K562 (cell line): ENCODE data around the gene OR13J1. TPM values are rescaled to one million over a fixed set of nuclear protein-coding genes. Genes with fewer than 3 reads are reported as not detected.

ENCODE experiments used
- ATAC-seq: fragments of 200-7000 bp; cut with Tn5 transposase; 3 replicates; pipeline ENCODE4 v1.9.1; 2020; ENCODE audit warnings: moderate library complexity
- BruUV-seq: library from RNA; stranded (reverse); fragments of 400-500 nt; replicated peaks from 2 replicates; lab custom pipeline; 2021; lab: Mats Ljungman, UMichigan
- CTCF ChIA-PET: fragments of 300-600 bp; formaldehyde crosslinking; extraction: SDS; loops from one replicate; lab custom pipeline; 2021; ENCODE audit warnings: low intra/inter-chr PET ratio; lab: Yijun Ruan, JAX
- POLR2A ChIA-PET: fragments of 300-600, 350-650 bp; sonication (Branson Sonifier 250); formaldehyde crosslinking; extraction: SDS; loops from one replicate; lab custom pipeline; 2021; ENCODE audit warnings: antibody characterized with exemption, inconsistent platforms; lab: Yijun Ruan, JAX
- DNase-seq, 4 experiments: peaks; one replicate each; pipeline versions ENCODE4 v3.0.0 to v3.0.0-alpha.2; 2011 to 2018; ENCODE audit warnings: low spot score in 3 of 4, mixed read lengths in 3 of 4; ENCODE audit errors: extremely low read depth in 1 of 4
- FAIRE-seq: peaks from 2 replicates; lab custom pipeline; 2011; peaks lifted over from hg19 to GRCh38; lab: Jason Lieb, UNC
- H2AFZ ChIP-seq: 2 replicates; pipeline ENCODE4 v1.6.0; 2011; ENCODE audit warnings: low read depth, low read length, control low read depth, inconsistent platforms
- H3K27ac ChIP-seq: fragments of 200-600 bp; 3 replicates; pipeline ENCODE4 v1.8.0; 2011; ENCODE audit warnings: low read depth, mild to moderate bottlenecking, control low read depth, inconsistent platforms, low read length, moderate library complexity, mixed read lengths; ENCODE audit errors: extremely low read depth
- H3K27me3 ChIP-seq, 2 experiments: fragments of 300-600 bp in 1 of 2; 2 replicates in 1 of 2; 3 replicates in 1 of 2; pipeline versions ENCODE4 v1.6.0 to v1.8.0; 2011; ENCODE audit warnings: inconsistent platforms in 2 of 2, low read length in 2 of 2, mild to moderate bottlenecking in 1 of 2, mixed read lengths in 1 of 2, moderate library complexity in 1 of 2; ENCODE audit not compliant: control insufficient read depth in 2 of 2, insufficient read depth in 2 of 2
- H3K36me3 ChIP-seq: fragments of 300-600 bp; 3 replicates; pipeline ENCODE4 v1.8.0; 2011; ENCODE audit warnings: mild to moderate bottlenecking, low read length, inconsistent platforms; ENCODE audit not compliant: control insufficient read depth, insufficient read depth
- H3K4me1 ChIP-seq, 2 experiments: fragments of 200-600 bp in 1 of 2; replicated peaks in 1 of 2; 2 replicates in 1 of 2; 3 replicates in 1 of 2; pipeline versions ENCODE4 v1.5.1 to v1.8.0; 2011; ENCODE audit warnings: inconsistent platforms in 2 of 2, low read length in 2 of 2, mild to moderate bottlenecking in 1 of 2, mixed read lengths in 1 of 2, moderate library complexity in 1 of 2; ENCODE audit not compliant: control insufficient read depth in 2 of 2, insufficient read depth in 2 of 2
- H3K4me2 ChIP-seq: 2 replicates; pipeline ENCODE4 v1.6.1; 2011; ENCODE audit warnings: low read length, control low read depth, inconsistent platforms, mixed read lengths; ENCODE audit not compliant: insufficient read depth
- H3K4me3 ChIP-seq: fragments of 200-600 bp; sonication (generic), shearing (Covaris generic); 2 replicates; pipeline ENCODE4 v1.5.1; 2016; ENCODE audit warnings: control low read depth, inconsistent platforms
- H3K79me2 ChIP-seq: fragments of 200-600 bp; 3 replicates; pipeline ENCODE4 v1.8.0; 2011; ENCODE audit warnings: low read length, inconsistent platforms; ENCODE audit not compliant: control insufficient read depth, insufficient read depth
- H3K9ac ChIP-seq, 2 experiments: 2 replicates each; pipeline versions ENCODE4 v1.6.0 to v1.6.1; 2011; ENCODE audit warnings: low read depth in 2 of 2, low read length in 2 of 2, control low read depth in 1 of 2, inconsistent platforms in 1 of 2, mild to moderate bottlenecking in 1 of 2, mixed read lengths in 1 of 2; ENCODE audit not compliant: insufficient read depth in 1 of 2
- H3K9me1 ChIP-seq: one replicate; pipeline ENCODE4 v1.6.0; 2011; ENCODE audit warnings: inconsistent platforms, mild to moderate bottlenecking, low read length, moderate library complexity; ENCODE audit not compliant: control insufficient read depth, insufficient read depth
- H3K9me3 ChIP-seq: replicated peaks from 2 replicates; pipeline ENCODE4 v1.5.1; 2011; ENCODE audit warnings: low read depth, low read length, inconsistent platforms; ENCODE audit not compliant: control insufficient read depth, insufficient read depth
- H4K20me1 ChIP-seq: replicated peaks from 2 replicates; pipeline ENCODE4 v1.6.1; 2011; ENCODE audit warnings: low read length, inconsistent platforms, mixed read lengths; ENCODE audit not compliant: control insufficient read depth, insufficient read depth
- CEBPG ChIP-seq, 3 experiments: fragments of 200-800 bp in 1 of 3; sonication (Bioruptor generic) in 1 of 3; sonication (generic) in 1 of 3; formaldehyde crosslinking in 1 of 3; IDR thresholded peaks in 2 of 3; conservative IDR thresholded peaks in 1 of 3; 2 replicates each; pipeline versions ENCODE4 v1.6.1 to v1.8.0; 2016 to 2022; ENCODE audit warnings: missing compliant biosample characterization in 2 of 3, missing genetic modification characterization in 2 of 3, mild to moderate bottlenecking in 1 of 3, missing genetic modification reagents in 1 of 3
- DPF2 ChIP-seq: fragments of 450-650 bp; IDR thresholded peaks from 2 replicates; pipeline ENCODE4 v1.6.1; 2016
- HDAC3 ChIP-seq: fragments of 450-650 bp; IDR thresholded peaks from 2 replicates; pipeline ENCODE4 v1.6.1; 2018; ENCODE audit warnings: borderline replicate concordance, mild to moderate bottlenecking, moderate library complexity; ENCODE audit not compliant: partially characterized antibody
- KDM1A ChIP-seq, 2 experiments: fragments of 450-650 bp; IDR thresholded peaks; 2 replicates each; pipeline ENCODE4 v1.6.1; 2016; ENCODE audit warnings: mild to moderate bottlenecking in 2 of 2
- NCOR1 ChIP-seq: fragments of 450-650 bp; IDR thresholded peaks from 2 replicates; pipeline ENCODE4 v1.6.1; 2016; ENCODE audit warnings: mild to moderate bottlenecking, moderate library complexity
- NFE2 ChIP-seq: IDR thresholded peaks from 2 replicates; pipeline ENCODE4 v1.6.1; 2014; ENCODE audit warnings: antibody characterized with exemption, low read depth
- POU5F1 ChIP-seq: fragments of 150-350 bp; IDR thresholded peaks from 2 replicates; pipeline ENCODE4 v1.6.1; 2014; ENCODE audit warnings: borderline replicate concordance, low read length, low read depth, mild to moderate bottlenecking; ENCODE audit not compliant: partially characterized antibody
- RCOR1 ChIP-seq, 2 experiments: IDR thresholded peaks; 2 replicates each; pipeline ENCODE4 v1.6.1; 2012; ENCODE audit warnings: low read depth in 2 of 2, low read length in 2 of 2, borderline replicate concordance in 1 of 2, improper control_type of control experiment in 1 of 2
- STAT5B ChIP-seq: fragments of 250-450 bp; sonication (Bioruptor Pico); IDR thresholded peaks from 2 replicates; pipeline ENCODE4 v1.8.0; 2021; ENCODE audit warnings: mild to moderate bottlenecking, inconsistent platforms
- TAL1 ChIP-seq: fragments of 450-650 bp; IDR thresholded peaks from 2 replicates; pipeline ENCODE4 v1.6.1; 2016; ENCODE audit warnings: mild to moderate bottlenecking
- TCF7 ChIP-seq: sonication (generic); IDR thresholded peaks from 2 replicates; pipeline ENCODE4 v1.6.1; 2016; ENCODE audit warnings: antibody characterized with exemption, borderline replicate concordance
- TEAD4 ChIP-seq, 2 experiments: sonication (generic) in 1 of 2; formaldehyde crosslinking in 1 of 2; IDR thresholded peaks; 2 replicates each; pipeline versions ENCODE4 v1.6.1 to v1.8.0; 2012 to 2022; ENCODE audit warnings: borderline replicate concordance in 1 of 2, inconsistent platforms in 1 of 2, low read length in 1 of 2, mild to moderate bottlenecking in 1 of 2, missing genetic modification reagents in 1 of 2
- WGBS: fragments of 100-300 bp; shearing (Covaris generic); methylation state at CpG from one replicate; pipeline ENCODE4 v1.1.6; 2016; ENCODE audit warnings: low coverage, mixed read lengths; ENCODE audit not compliant: insufficient coverage; ENCODE audit errors: missing lambda C conversion rate; 5-methylcytosine and 5-hydroxymethylcytosine counted together
- in situ Hi-C: fragments of 300-500 bp; cut with MboI; formaldehyde crosslinking; loops from 4 replicates; pipeline ENCODE4 v1.15.0; 2018; ENCODE audit warnings: inconsistent platforms, mixed read lengths
- intact Hi-C: fragments of 100-400 bp; cut with micrococcal nuclease; formaldehyde crosslinking; loops from 2 replicates; pipeline ENCODE4 v1.14.2; 2022
- polyA plus RNA-seq, 8 experiments: library from polyadenylated mRNA; depleted of rRNA in 4 of 8; stranded (reverse) in 5 of 8; unstranded in 3 of 8; fragments of >200 nt; fragmentation: Nextera tagmentation in 2 of 8; fragmentation: Illumina TruSeq in 1 of 8; extraction: Ambion mirVana in 2 of 8; extraction: Trizol in 1 of 8; gene quantifications; 2 replicates each; pipeline versions ENCODE4 v1.2.1 to v1.2.3, GENCODE V29; 2011 to 2014; ENCODE audit warnings: inconsistent platforms in 1 of 8, missing spikeins in 1 of 8
- total RNA-seq, 7 experiments: library from RNA; depleted of rRNA in 6 of 7; stranded (reverse); fragments of >200 nt in 6 of 7; fragmentation: Illumina TruSeq in 2 of 7; extraction: Trizol in 2 of 7; gene quantifications; 2 replicates each; pipeline versions ENCODE4 v1.2.1 to v1.2.3, GENCODE V29; 2011 to 2021; ENCODE audit warnings: low replicate concordance in 1 of 7
- TF ChIP-seq, protein P1 (sequence below), 2 experiments: fragments of 450-650 bp; formaldehyde crosslinking in 1 of 2; IDR thresholded peaks; 2 replicates each; pipeline versions ENCODE4 v1.4.0 to v1.6.1; 2014 to 2020; ENCODE audit warnings: mild to moderate bottlenecking in 2 of 2, borderline replicate concordance in 1 of 2, low read depth in 1 of 2

The OR13J1 gene
- total and polyA plus RNA-seq, 9 of the 15 experiments (the other 6 are each of a cell fraction or from before 2014, with no cell fraction given) = not detected

- 63% methylated on average over 1 of the region's 3 CpGs for WGBS
- no TSS peak for BruUV-seq
- ATAC-seq (no peak), FAIRE-seq (peak; percentile 48), DNase-seq (peak; percentile 32 to 71 (median 50))
- ChIA-PET CTCF (no interaction called here), POLR2A (interaction anchor here (1.0 to 1.2 kb wide), 2 partner anchors 8 to 410 kb away, joined by 3 to 4 read pairs; no protein-coding TSS in a partner anchor)
- Histone ChIP-seq H3K79me2 (no peaks in the 10 kb centered on the region), H2AFZ (no peak overlapping the region), H3K4me3 (no peak overlapping the region), H4K20me1 (no peaks in the 10 kb centered on the region), H3K27me3 (no peaks in the 10 kb centered on the region), H3K36me3 (no peaks in the 10 kb centered on the region), H3K4me1 (peaks cover 37 to 75% of the 10 kb centered on the region in 2 experiments), H3K9ac (0 out of 4 replicates have a peak overlapping the region, but pooled peaks of 1 of the 2 experiments have one; percentile 6), H3K27ac (peak overlapping the region; percentile 50; the same call in 2 of the 3 replicates), H3K9me1 (no peaks in the 10 kb centered on the region), H3K4me2 (no peak overlapping the region), H3K9me3 (no peaks in the 10 kb centered on the region)
- intact Hi-C loops (no loop called here), in situ Hi-C loops (no loop called here)
- TF ChIP-seq STAT5B (no peak), RCOR1 (IDR thresholded peaks at IDR 0.05; ENCODE audit: borderline replicate concordance in 1 of 2, low read depth in 2 of 2, low read length in 2 of 2) (0 out of 4 replicates have a peak, but pooled peaks of 1 of the 2 experiments have one; percentile 25), DPF2 (peak; percentile 63; the same call in 1 of the 2 replicates), NCOR1 (peak; percentile 77), POU5F1 (no peak), CEBPG (CRISPR knock-in tag; IDR thresholded peaks at IDR 0.05) (no peak; the same call in 1 of the 2 replicates), CEBPG (tag; conservative IDR thresholded peaks at IDR 0.05 in 1 of 2, IDR thresholded peaks at IDR 0.05 in 1 of 2) (peak; percentile 23 to 48; a peak in 2 of 4 replicates), TCF7 (no peak), HDAC3 (peak; percentile 29), KDM1A (IDR thresholded peaks at IDR 0.05) (peak; percentile 34 to 46; a peak in 1 of 4 replicates), TEAD4 (IDR thresholded peaks at IDR 0.05; ENCODE audit: low read length) (peak; percentile 88), TEAD4 (CRISPR knock-in tag; IDR thresholded peaks at IDR 0.05; ENCODE audit: borderline replicate concordance) (no peak), TAL1 (peak; percentile 75), NFE2 (0 out of 2 replicates have a peak, but pooled peaks have one; percentile 17)
- TF ChIP-seq, protein P1, sequence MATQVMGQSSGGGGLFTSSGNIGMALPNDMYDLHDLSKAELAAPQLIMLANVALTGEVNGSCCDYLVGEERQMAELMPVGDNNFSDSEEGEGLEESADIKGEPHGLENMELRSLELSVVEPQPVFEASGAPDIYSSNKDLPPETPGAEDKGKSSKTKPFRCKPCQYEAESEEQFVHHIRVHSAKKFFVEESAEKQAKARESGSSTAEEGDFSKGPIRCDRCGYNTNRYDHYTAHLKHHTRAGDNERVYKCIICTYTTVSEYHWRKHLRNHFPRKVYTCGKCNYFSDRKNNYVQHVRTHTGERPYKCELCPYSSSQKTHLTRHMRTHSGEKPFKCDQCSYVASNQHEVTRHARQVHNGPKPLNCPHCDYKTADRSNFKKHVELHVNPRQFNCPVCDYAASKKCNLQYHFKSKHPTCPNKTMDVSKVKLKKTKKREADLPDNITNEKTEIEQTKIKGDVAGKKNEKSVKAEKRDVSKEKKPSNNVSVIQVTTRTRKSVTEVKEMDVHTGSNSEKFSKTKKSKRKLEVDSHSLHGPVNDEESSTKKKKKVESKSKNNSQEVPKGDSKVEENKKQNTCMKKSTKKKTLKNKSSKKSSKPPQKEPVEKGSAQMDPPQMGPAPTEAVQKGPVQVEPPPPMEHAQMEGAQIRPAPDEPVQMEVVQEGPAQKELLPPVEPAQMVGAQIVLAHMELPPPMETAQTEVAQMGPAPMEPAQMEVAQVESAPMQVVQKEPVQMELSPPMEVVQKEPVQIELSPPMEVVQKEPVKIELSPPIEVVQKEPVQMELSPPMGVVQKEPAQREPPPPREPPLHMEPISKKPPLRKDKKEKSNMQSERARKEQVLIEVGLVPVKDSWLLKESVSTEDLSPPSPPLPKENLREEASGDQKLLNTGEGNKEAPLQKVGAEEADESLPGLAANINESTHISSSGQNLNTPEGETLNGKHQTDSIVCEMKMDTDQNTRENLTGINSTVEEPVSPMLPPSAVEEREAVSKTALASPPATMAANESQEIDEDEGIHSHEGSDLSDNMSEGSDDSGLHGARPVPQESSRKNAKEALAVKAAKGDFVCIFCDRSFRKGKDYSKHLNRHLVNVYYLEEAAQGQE (IDR thresholded peaks at IDR 0.05; ENCODE audit: borderline replicate concordance) = no peak
- TF ChIP-seq, protein P1 (CRISPR knock-in tag; IDR thresholded peaks at IDR 0.05; ENCODE audit: low read depth) = no peak
These were observed 48.6 kb upstream of the OR13J1 start for GRCh38 chr9:35918780-35919179.
